ENCODE results near the gene MTMR6.

The MTMR6 gene

GRCh38 chr13:25244123-25244522 is 43.2 kb downstream of the MTMR6 start:
- no peak overlapping the region for H3K4me3 ChIP-seq (ENCODE audit: low read depth, low read length)
- TF ChIP-seq CTCF (IDR thresholded peaks at IDR 0.05; ENCODE audit: low read depth, low read length): no peak
- no peak for DNase-seq (ENCODE audit: low read depth, low spot score)
- in situ Hi-C loops (cut with HindIII; ENCODE audit: low sequenced_read_pairs): no loop called here

GRCh38 chr13:25242956-25243355 is 44.3 kb downstream of the MTMR6 start:
- H3K4me3 ChIP-seq (ENCODE audit: low read depth, low read length): no peak overlapping the region
- no peak for DNase-seq (ENCODE audit: low read depth, low spot score)
- in situ Hi-C loops (cut with HindIII; ENCODE audit: low sequenced_read_pairs): no loop called here
- no peak for TF ChIP-seq CTCF (IDR thresholded peaks at IDR 0.05; ENCODE audit: low read depth, low read length)

GRCh38 chr13:25241007-25241406 is 46.3 kb downstream of the MTMR6 start:
- in situ Hi-C loops (cut with HindIII; ENCODE audit: low sequenced_read_pairs): no loop called here
- DNase-seq (ENCODE audit: low read depth, low spot score): no peak
- no peak overlapping the region for H3K4me3 ChIP-seq (ENCODE audit: low read depth, low read length)
- TF ChIP-seq CTCF (IDR thresholded peaks at IDR 0.05; ENCODE audit: low read depth, low read length): no peak

- no peak for TF ChIP-seq CTCF (IDR thresholded peaks at IDR 0.05; ENCODE audit: low read depth, low read length)
- in situ Hi-C loops (cut with HindIII; ENCODE audit: low sequenced_read_pairs): no loop called here
- no peak for DNase-seq (ENCODE audit: low read depth, low spot score)
- H3K4me3 ChIP-seq (ENCODE audit: low read depth, low read length): no peak overlapping the region
Observed at GRCh38 chr13:25237083-25237482, 50.2 kb downstream of the MTMR6 start.

DNA sequence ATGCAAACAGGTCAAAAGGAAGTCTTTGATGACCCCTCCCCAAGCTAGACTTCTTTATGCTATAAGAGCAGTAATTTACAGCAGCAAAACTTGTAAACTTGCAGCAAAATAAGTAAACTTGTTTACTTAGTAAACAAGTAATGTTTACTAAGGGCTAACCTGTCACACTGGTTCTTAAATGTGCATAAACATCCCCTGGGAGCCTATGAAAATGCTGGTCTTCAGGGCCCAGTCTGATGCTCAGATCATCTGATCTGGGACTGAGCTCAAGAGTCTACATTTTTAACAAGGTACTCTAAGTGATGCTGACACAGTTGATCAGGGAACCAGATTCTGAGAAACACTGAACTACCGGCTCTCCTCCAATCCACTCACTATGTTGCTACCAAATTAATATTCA is 53.4 kb downstream of the MTMR6 start:
- DNase-seq (ENCODE audit: low read depth, low spot score): no peak
- H3K4me3 ChIP-seq (ENCODE audit: low read depth, low read length): no peak overlapping the region
- in situ Hi-C loops (cut with HindIII; ENCODE audit: low sequenced_read_pairs): no loop called here
- TF ChIP-seq CTCF (IDR thresholded peaks at IDR 0.05; ENCODE audit: low read depth, low read length): no peak

DNA sequence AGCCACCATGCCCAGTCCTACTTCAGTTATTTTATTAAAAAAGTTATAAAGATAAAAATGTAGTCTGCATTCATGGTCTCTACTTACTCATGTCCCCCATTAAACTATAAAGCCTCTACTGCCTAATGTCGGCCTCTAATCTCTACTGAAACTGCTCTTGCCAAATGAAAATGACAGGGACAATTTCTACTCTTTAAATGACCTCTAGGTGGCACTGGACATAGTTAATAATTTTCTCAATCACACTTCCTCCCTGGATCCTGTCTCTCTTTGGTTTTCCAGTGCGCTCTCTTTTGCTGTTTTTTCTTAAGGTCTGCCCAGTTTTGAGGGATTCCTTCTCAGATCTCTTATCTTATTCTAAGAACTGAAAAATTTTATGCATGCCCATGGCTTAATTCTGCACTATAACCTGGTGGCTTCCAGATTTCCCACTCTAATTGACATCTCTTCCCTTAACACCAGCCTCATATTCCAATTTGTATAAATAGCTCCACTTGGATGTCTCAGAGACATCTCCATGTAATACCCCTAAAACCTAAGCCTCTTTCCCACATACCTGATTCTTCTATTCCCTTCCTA is 54.3 kb downstream of the MTMR6 start:
- TF ChIP-seq CTCF (IDR thresholded peaks at IDR 0.05; ENCODE audit: low read depth, low read length): peak; percentile 48
- DNase-seq (ENCODE audit: low read depth, low spot score): peak; percentile 26
- H3K4me3 ChIP-seq (ENCODE audit: low read depth, low read length): no peak overlapping the region
- in situ Hi-C loops (cut with HindIII; ENCODE audit: low sequenced_read_pairs): no loop called here

DNA sequence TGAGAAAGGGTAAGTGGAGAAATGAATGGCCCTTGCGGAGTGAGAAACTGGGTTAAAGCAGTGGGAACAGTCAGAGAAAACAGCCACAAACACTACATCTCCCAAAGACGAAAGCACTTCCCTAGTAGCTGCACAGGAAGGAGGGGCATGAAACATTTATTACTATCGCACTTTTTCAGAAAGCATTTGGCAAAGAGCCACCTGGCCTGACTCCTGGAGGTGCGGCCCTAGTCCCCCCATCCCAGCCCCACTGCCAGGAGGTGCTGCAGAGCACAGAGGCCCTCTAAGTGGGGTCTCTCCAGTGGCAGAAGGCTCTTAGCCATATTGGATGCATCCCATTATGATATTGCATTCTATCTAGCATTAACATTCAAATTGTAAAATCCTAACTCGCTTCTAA is 55.8 kb downstream of the MTMR6 start:
- DNase-seq (ENCODE audit: low read depth, low spot score): no peak
- TF ChIP-seq CTCF (IDR thresholded peaks at IDR 0.05; ENCODE audit: low read depth, low read length): no peak
- no peak overlapping the region for H3K4me3 ChIP-seq (ENCODE audit: low read depth, low read length)
- in situ Hi-C loops (cut with HindIII; ENCODE audit: low sequenced_read_pairs): no loop called here
